A549 (cell line): Measurements from ENCODE around the gene HS6ST1.

Experiments used
- CHD2 ChIP-seq: fragments of 150-350 bp; IDR thresholded peaks from 2 replicates; pipeline ENCODE4 v1.6.1; 2014; ENCODE audit warnings: low read length; ENCODE audit not compliant: partially characterized antibody
- HMGXB4 ChIP-seq: fragments of 250-450 bp; sonication (Bioruptor Pico); IDR thresholded peaks from 2 replicates; pipeline ENCODE4 v1.5.0; 2021; ENCODE audit warnings: mild to moderate bottlenecking, moderate library complexity, borderline replicate concordance
- MAX ChIP-seq: IDR thresholded peaks from 2 replicates; pipeline ENCODE4 v1.6.1; 2012
- PBX3 ChIP-seq: IDR thresholded peaks from 2 replicates; pipeline ENCODE4 v1.6.1; 2012
- ZFP36 ChIP-seq: fragments of 450-650 bp; IDR thresholded peaks from 2 replicates; pipeline ENCODE4 v1.6.1; 2014; ENCODE audit warnings: borderline replicate concordance; ENCODE audit not compliant: partially characterized antibody
- TF ChIP-seq, protein P1 (sequence below): fragments of >200 bp; sonication (Bioruptor Twin); formaldehyde crosslinking; IDR thresholded peaks from 3 replicates; pipeline ENCODE4 v1.5.1; 2016

DNA sequence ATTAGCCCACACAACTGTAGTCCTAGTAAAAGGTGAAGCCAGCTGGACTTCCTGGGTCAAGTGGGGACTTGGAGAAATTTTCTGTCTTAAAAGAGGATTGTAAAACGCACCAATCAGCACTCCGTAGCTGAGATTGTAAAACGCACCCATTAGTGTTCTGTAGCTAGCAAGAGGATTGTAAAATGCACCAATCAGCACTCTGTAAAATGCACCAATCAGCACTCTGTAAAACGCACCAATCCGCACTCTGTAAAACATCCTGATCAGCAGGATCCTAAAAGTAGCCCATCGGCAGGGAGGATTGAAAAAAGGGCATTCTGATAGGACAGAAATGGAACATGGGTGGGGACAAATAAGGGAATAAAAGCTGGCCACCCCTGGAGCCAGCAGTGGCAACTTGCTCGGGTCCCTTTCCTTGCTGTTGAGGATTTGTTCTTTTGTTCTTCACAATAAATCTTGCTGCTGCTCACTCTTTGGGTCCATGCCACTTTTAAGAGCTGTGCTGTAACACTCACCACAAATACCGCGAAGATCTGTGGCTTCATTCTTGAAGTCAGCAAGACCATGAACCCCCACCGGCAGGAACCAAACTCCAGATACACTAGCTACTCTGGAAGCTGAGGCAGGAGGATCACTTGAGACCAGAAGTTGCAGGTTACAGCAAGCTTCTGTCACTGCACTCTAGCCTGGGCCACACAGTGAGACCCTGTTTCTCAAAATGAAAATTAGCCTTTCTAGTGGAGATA lies 102.6 kb downstream of the HS6ST1 start:
- TF ChIP-seq ZFP36 (no peak), MAX (no peak), CHD2 (no peak), HMGXB4 (CRISPR knock-in tag) (no peak), PBX3 (no peak)
- TF ChIP-seq, protein P1, sequence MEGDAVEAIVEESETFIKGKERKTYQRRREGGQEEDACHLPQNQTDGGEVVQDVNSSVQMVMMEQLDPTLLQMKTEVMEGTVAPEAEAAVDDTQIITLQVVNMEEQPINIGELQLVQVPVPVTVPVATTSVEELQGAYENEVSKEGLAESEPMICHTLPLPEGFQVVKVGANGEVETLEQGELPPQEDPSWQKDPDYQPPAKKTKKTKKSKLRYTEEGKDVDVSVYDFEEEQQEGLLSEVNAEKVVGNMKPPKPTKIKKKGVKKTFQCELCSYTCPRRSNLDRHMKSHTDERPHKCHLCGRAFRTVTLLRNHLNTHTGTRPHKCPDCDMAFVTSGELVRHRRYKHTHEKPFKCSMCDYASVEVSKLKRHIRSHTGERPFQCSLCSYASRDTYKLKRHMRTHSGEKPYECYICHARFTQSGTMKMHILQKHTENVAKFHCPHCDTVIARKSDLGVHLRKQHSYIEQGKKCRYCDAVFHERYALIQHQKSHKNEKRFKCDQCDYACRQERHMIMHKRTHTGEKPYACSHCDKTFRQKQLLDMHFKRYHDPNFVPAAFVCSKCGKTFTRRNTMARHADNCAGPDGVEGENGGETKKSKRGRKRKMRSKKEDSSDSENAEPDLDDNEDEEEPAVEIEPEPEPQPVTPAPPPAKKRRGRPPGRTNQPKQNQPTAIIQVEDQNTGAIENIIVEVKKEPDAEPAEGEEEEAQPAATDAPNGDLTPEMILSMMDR = no peak
